Skin of body (tissue), 1 donor: ENCODE measurements around the gene CDAN1. TPM values are rescaled to one million over a fixed set of nuclear protein-coding genes. Genes with fewer than 3 reads are reported as not detected.

ENCODE experiments used
- total RNA-seq: library from RNA; depleted of rRNA; stranded (reverse); fragments of >200 nt; gene quantifications from one replicate; pipeline ENCODE4 v1.2.3, GENCODE V29; 2014

The CDAN1 gene
- total RNA-seq, 1 donor from 2014 or later: 9.6 TPM

Other genes starting within 250 kb of the CDAN1 start
- gene ZNF106, start 246.0 kb downstream of the CDAN1 start, total RNA-seq: 91.1 TPM
- gene SNAP23, start 241.5 kb downstream of the CDAN1 start, total RNA-seq: 58.8 TPM
- gene LRRC57, start 188.3 kb downstream of the CDAN1 start, total RNA-seq: 17.4 TPM
- gene HAUS2, start 188.3 kb downstream of the CDAN1 start, total RNA-seq: 21.0 TPM
- gene STARD9, start 161.5 kb downstream of the CDAN1 start, total RNA-seq: 41.8 TPM
- 11.4 TPM for gene TTBK2, start 183.7 kb upstream of the CDAN1 start, total RNA-seq